Brain microvascular endothelial cell (primary cell): ENCODE results near the gene CCN5.

ENCODE experiments used
- DNase-seq: peaks from one replicate; pipeline ENCODE4 v3.0.0-alpha.2; 2020
- H3K27ac ChIP-seq: fragments of 250-450 bp; sonication (Bioruptor Pico); 2 replicates; pipeline ENCODE4 v1.5.1; 2020; ENCODE audit warnings: mild to moderate bottlenecking, moderate library complexity
- H3K27me3 ChIP-seq: fragments of 250-450 bp; sonication (Bioruptor Pico); replicated peaks from 2 replicates; pipeline ENCODE4 v1.5.1; 2020; ENCODE audit warnings: mild to moderate bottlenecking
- H3K36me3 ChIP-seq: fragments of 250-450 bp; sonication (Bioruptor Pico); replicated peaks from 2 replicates; pipeline ENCODE4 v1.5.1; 2020; ENCODE audit warnings: mild to moderate bottlenecking
- H3K4me3 ChIP-seq: 2 replicates; pipeline ENCODE4 v1.5.1; 2011; ENCODE audit warnings: low read depth, mild to moderate bottlenecking, control low read depth, low read length, moderate library complexity
- CTCF ChIP-seq: IDR thresholded peaks from 2 replicates; pipeline ENCODE4 v1.5.1; 2011; ENCODE audit warnings: low read depth, mild to moderate bottlenecking, moderate library complexity, low read length, control low read depth, inconsistent platforms; ENCODE audit errors: missing control alignments
- in situ Hi-C: cut with HindIII; loops from 2 replicates; pipeline ENCODE4 v1.10.0; 2017; ENCODE audit warnings: low sequenced_read_pairs, low pct_ligation_motif_present

The CCN5 gene

GRCh38 chr20:44689809-44690208, 25.4 kb upstream of the CCN5 start:
- TF ChIP-seq CTCF, result no peak
- Histone ChIP-seq H3K27ac (no peak overlapping the region), H3K4me3 (no peak overlapping the region), H3K27me3 (peaks cover 5% of the 10 kb centered on the region), H3K36me3 (no peaks in the 10 kb centered on the region)
- in situ Hi-C loops, result no loop called here
- DNase-seq, result no peak

DNA sequence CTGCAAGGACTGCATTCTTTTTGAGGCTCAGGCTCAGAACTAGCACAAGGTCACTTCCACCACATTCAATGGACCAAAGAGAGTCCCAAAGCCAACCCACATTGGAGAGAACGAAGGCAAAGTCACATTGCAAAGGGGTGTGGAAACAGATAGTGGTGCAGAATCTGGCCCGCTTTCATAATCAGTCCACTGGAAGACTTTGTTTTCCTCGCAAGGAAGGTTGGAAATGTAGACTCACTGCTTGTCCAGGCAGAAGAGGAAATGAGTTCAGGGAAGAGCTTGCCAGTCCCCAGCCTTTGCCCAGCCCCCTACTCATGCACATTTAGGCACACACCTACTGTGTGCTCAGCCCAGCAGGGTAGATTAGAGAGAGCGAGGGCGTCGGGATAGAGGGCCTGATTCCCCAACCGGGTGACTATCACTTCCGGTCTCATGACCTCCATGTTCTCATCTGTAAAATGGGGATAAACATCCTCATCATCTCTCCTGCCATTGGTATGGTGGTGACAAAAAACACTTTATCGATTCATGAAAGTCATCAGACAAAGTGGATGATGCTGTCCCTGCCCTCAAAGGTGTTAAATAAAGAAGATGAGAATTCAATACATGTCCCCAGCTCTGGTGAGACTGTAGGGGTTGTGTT, 24.3 kb upstream of the CCN5 start:
- Histone ChIP-seq H3K27ac (no peak overlapping the region), H3K27me3 (peaks cover 5% of the 10 kb centered on the region), H3K4me3 (no peak overlapping the region), H3K36me3 (no peaks in the 10 kb centered on the region)
- in situ Hi-C loops, result no loop called here
- DNase-seq, result no peak
- no peak for TF ChIP-seq CTCF

DNA sequence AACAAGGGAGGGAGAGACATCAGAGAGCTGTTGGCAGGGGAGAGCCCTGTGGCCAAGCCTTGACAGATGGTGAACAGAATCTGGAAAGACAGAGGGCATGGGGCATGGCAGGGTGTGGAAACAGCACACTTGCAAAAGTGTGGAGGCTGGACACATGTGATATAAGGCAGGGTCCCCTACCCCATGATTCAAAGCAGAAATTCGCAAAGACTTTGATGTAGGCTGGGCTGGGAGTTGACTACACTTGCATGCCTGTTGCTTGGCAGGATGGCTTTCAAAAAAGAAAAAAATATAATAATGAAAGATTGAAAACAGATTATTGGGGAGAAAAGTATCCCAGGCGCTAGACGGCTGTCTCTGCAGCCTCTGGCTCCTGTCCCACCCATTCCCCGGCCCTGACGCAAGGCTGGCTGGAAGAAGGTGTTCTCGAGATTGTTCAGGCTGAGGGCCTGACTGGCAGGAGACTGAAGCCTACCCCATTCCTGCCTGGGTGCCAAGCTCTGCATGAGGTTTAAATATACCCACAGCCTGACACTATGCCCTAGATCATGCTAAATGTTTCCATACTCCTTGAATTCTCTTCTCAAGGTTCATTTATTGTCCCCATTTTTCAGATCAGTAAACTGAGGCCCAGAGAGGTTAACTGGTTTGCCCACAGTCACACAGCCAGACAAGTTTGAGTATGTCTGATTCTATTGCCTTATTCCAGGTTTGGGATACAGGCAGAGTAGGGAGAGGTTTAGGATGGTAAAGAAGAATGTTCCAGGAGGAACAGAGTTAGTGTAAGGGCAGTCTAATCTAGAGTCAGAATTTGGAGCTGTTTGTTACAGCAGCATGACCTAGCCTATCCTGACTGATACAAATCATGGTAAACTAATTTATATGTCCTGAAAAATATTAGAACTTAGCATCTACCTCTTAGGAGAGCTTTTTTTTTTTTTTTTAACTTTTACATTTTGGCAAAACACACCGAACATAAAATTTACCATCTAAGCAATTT, 23.4 kb upstream of the CCN5 start:
- TF ChIP-seq CTCF, result no peak
- in situ Hi-C loops, result no loop called here
- Histone ChIP-seq H3K4me3 (no peak overlapping the region), H3K27me3 (peaks cover 5% of the 10 kb centered on the region), H3K27ac (no peak overlapping the region), H3K36me3 (no peaks in the 10 kb centered on the region)
- DNase-seq, result no peak

- Histone ChIP-seq H3K36me3 (no peaks in the 10 kb centered on the region), H3K4me3 (no peak overlapping the region), H3K27me3 (no peaks in the 10 kb centered on the region), H3K27ac (peak overlapping the region; percentile 32)
- TF ChIP-seq CTCF, result no peak
- DNase-seq, result peak; percentile 96
- in situ Hi-C loops, result no loop called here
These were observed 22.2 kb upstream of the CCN5 start for GRCh38 chr20:44692932-44693480.

DNA sequence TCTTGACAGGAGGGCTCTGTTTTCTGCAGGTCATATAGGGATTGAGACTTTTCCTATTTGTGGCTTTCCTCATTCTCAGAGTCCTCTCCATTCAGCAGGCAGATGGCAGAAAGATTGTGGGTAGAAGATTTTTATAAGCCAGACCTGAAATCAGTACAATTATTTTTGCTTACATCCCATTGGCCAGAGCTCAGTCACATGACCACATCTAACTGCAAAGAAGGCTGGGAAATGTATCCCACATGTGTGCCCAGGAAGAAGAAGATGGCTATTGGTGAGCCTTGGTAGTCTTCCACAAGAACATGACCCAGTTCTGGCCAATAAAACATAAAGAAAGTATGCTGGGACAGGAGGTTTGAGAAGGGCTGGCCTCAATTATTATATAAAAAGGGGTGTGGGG, 21.5 kb upstream of the CCN5 start:
- no peak for TF ChIP-seq CTCF
- H3K27me3 ChIP-seq, result no peaks in the 10 kb centered on the region
- peak overlapping the region; percentile 3 for H3K27ac ChIP-seq
- DNase-seq, result no peak
- H3K36me3 ChIP-seq, result no peaks in the 10 kb centered on the region
- in situ Hi-C loops, result no loop called here
- no peak overlapping the region for H3K4me3 ChIP-seq
